Naive thymus-derived CD8-positive, alpha-beta T cell (primary cell): ENCODE measurements around the gene ETV4. TPM values are rescaled to one million over a fixed set of nuclear protein-coding genes. Genes with fewer than 3 reads are reported as not detected.
A peak's percentile ranks its signal among the peaks of the same experiment; 100 is the strongest.
"Not testable (repeated sequence)": the region's sequence is repeated elsewhere in the genome, so short reads cannot be mapped to it uniquely, and the experiment has no call there.

Experiments
- ATAC-seq, 2 donors: fragments of 150-1000 bp; cut with Tn5 transposase in 1 of 2; sonication (Bioruptor Pico), chemical (Tn5 transposase) in 1 of 2; 1 replicate in 1 of 2; 2 replicates in 1 of 2; pipeline ENCODE4 v1.10.0; 2021; ENCODE audit warnings: mild to moderate bottlenecking in 2 of 2, moderate library complexity in 2 of 2
- POLR2A ChIA-PET: fragments of 350-600 bp; sonication (Branson Sonifier 250); formaldehyde crosslinking; loops from one replicate; lab custom pipeline; 2021; ENCODE audit warnings: antibody characterized with exemption; lab: Charles Lee
- DNase-seq, 10 donors: peaks; one replicate each; pipeline versions ENCODE4 v3.0.0 to v3.0.0-alpha.2; 2020 to 2022
- H3K27ac Mint-ChIP-seq, 10 donors: one replicate each; pipeline ENCODE4 v1.8.0; 2020 to 2022; ENCODE audit warnings: mild to moderate bottlenecking in 10 of 10, mixed read lengths in 10 of 10, moderate library complexity in 4 of 10, inconsistent platforms in 1 of 10
- H3K27me3 Mint-ChIP-seq, 5 donors: one replicate each; pipeline ENCODE4 v1.8.0; 2021 to 2022; ENCODE audit warnings: mixed read lengths in 5 of 5
- H3K36me3 Mint-ChIP-seq, 3 donors: one replicate each; pipeline ENCODE4 v1.8.0; 2020 to 2022; ENCODE audit warnings: mixed read lengths in 3 of 3, mild to moderate bottlenecking in 2 of 3, inconsistent platforms in 1 of 3
- H3K4me1 Mint-ChIP-seq, 4 donors: one replicate each; pipeline ENCODE4 v1.8.0; 2021 to 2022; ENCODE audit warnings: mixed read lengths in 4 of 4
- H3K4me3 Mint-ChIP-seq, 10 donors: one replicate each; pipeline ENCODE4 v1.8.0; 2020 to 2022; ENCODE audit warnings: mild to moderate bottlenecking in 10 of 10, mixed read lengths in 10 of 10, moderate library complexity in 6 of 10, inconsistent platforms in 1 of 10
- H3K9me3 Mint-ChIP-seq, 9 donors: one replicate each; pipeline ENCODE4 v1.8.0; 2020 to 2022; ENCODE audit warnings: mixed read lengths in 9 of 9, mild to moderate bottlenecking in 3 of 9, inconsistent platforms in 1 of 9, moderate library complexity in 1 of 9
- polyA plus RNA-seq, 3 donors: library from polyadenylated mRNA; unstranded; fragments of 300-500 nt; fragmentation: Illumina TruSeq; gene quantifications; one replicate each; pipeline ENCODE4 v1.2.3, GENCODE V29; 2021
- total RNA-seq, 8 experiments: library from RNA in 2 of 8; stranded (reverse) in 2 of 8; gene quantifications; one replicate each; pipeline ENCODE4 v1.2.3 and lab custom pipeline; 2021 to 2026

The ETV4 gene
- total and polyA plus RNA-seq, 5 experiments from 2014 or later: 0.09 TPM; not detected in 4

DNA sequence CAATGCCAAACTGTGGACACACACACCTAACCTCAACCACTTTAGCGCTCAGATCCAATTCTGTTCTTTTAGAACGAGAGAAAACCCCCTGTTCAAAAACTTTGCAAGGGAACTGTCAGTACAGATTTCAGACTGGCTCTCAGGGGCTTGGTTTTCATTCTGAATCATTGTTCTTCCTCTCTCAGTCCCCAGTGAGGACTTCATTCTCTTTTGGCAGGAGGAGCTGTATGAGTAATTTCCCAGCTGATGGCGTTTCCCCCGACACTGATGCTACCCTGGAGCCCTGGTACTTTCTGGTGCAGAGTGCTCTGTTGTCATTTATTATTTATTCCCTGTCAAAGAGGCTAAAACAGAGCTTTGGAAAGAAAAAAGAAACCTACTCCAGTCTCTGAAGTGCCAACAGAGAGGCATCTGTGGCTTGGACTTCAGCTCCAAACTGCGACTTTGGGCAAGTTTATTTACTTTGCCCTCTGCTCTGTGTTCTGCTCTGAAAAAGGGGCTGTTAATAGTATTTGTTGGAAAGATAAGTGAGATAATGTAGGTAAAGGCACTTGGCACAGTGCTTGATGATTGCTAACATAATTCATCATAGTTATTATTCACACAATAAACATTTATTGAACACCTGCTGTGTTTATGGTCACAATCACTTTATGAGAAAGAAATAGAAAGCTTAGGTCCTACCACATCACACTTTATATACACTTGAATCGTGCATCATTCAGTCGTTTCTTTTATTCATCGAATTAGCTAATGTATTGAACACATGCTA is 28.3 kb downstream of the ETV4 start:
- H3K9me3 Mint-ChIP-seq: no peaks in the 10 kb centered on the region
- no peaks in the 10 kb centered on the region for H3K27me3 Mint-ChIP-seq
- H3K27ac Mint-ChIP-seq: no peak overlapping the region
- ATAC-seq (no peak), DNase-seq (no peak)
- POLR2A ChIA-PET: interaction anchor here (1.3 kb wide), 1 partner anchor 34 kb away, joined by 3 read pairs; the partner anchor contains the start of gene DHX8
- no peak overlapping the region for H3K4me3 Mint-ChIP-seq
- peaks cover 0 to 5% (median under 1%) of the 10 kb centered on the region in 4 donors for H3K4me1 Mint-ChIP-seq
- peaks cover 13 to 96% (median 39%) of the 10 kb centered on the region in 3 donors for H3K36me3 Mint-ChIP-seq

DNA sequence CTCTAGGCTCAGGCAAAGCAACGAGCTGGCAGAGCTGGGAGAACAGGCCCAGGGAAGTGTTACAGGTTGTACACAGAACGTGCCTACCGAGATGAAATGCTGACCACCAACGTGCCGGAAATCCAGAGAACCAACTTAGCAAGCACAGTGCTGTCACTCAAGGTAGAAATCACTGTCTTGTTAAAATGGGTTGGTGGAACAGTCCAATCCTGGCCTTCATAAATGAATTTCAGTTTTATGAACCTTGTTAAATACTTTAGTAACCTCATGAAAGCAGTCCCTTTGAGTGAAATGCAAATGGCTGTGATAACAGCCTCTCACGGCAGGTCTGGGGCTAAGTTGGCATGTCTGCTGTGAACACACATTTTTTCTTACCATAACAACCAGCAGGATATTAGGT is 29.0 kb downstream of the ETV4 start:
- no peak for ATAC-seq
- Mint-ChIP-seq H3K27ac (no peak overlapping the region), H3K4me1 (peaks cover 0 to 5% (median 2%) of the 10 kb centered on the region in 4 donors), H3K4me3 (no peak overlapping the region), H3K27me3 (no peaks in the 10 kb centered on the region), H3K9me3 (no peaks in the 10 kb centered on the region), H3K36me3 (peaks cover 13 to 96% (median 44%) of the 10 kb centered on the region in 3 donors)
- POLR2A ChIA-PET: no interaction called here
- no peak for DNase-seq

GRCh38 chr17:43515656-43516055 is 30.5 kb downstream of the ETV4 start:
- Mint-ChIP-seq H3K9me3 (no peaks in the 10 kb centered on the region), H3K4me1 (peaks cover 0 to 5% (median 1%) of the 10 kb centered on the region in 4 donors), H3K27ac (no peak overlapping the region), H3K36me3 (peaks cover 11 to 93% (median 37%) of the 10 kb centered on the region in 3 donors), H3K4me3 (no peak overlapping the region), H3K27me3 (no peaks in the 10 kb centered on the region)
- POLR2A ChIA-PET: no interaction called here
- DNase-seq (no peak), ATAC-seq (no peak)

GRCh38 chr17:43511199-43511598 is 34.9 kb downstream of the ETV4 start:
- POLR2A ChIA-PET, H3K4me3 Mint-ChIP-seq, H3K27me3 Mint-ChIP-seq, H3K9me3 Mint-ChIP-seq, DNase-seq, H3K4me1 Mint-ChIP-seq, ATAC-seq: not testable (repeated sequence)
- Mint-ChIP-seq H3K36me3 (peaks cover 4 to 92% (median 32%) of the 10 kb centered on the region in 3 donors), H3K27ac (peak overlapping the region in 1 of 10 donors; percentile 38)

- POLR2A ChIA-PET, H3K27ac Mint-ChIP-seq, H3K4me1 Mint-ChIP-seq, DNase-seq, H3K9me3 Mint-ChIP-seq, ATAC-seq, H3K4me3 Mint-ChIP-seq, H3K27me3 Mint-ChIP-seq: not testable (repeated sequence)
- H3K36me3 Mint-ChIP-seq: peaks cover 4 to 93% (median 36%) of the 10 kb centered on the region in 3 donors
Measured at GRCh38 chr17:43509440-43509839, 36.7 kb downstream of the ETV4 start.

DNA sequence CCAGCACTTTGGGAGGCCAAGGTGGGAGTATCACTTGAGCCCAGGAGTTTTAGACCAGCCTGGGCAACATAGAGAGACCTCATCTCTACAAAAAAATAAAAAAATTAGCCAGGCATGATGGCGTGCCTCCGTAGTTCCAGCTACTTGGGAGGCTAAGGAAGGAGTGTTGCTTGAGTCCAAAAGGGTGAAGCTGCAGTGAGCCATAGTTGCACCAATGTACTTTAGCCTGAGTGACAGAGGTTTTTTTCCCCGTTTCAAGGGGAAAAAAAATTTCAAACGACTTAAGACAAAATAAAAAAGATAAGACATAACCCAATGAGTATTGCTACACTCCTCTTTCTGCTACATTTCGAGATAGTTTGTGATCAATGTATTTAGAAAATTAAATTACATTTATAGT is 55.5 kb downstream of the ETV4 start:
- H3K36me3 Mint-ChIP-seq: peaks cover 8 to 67% (median 30%) of the 10 kb centered on the region in 3 donors

DNA sequence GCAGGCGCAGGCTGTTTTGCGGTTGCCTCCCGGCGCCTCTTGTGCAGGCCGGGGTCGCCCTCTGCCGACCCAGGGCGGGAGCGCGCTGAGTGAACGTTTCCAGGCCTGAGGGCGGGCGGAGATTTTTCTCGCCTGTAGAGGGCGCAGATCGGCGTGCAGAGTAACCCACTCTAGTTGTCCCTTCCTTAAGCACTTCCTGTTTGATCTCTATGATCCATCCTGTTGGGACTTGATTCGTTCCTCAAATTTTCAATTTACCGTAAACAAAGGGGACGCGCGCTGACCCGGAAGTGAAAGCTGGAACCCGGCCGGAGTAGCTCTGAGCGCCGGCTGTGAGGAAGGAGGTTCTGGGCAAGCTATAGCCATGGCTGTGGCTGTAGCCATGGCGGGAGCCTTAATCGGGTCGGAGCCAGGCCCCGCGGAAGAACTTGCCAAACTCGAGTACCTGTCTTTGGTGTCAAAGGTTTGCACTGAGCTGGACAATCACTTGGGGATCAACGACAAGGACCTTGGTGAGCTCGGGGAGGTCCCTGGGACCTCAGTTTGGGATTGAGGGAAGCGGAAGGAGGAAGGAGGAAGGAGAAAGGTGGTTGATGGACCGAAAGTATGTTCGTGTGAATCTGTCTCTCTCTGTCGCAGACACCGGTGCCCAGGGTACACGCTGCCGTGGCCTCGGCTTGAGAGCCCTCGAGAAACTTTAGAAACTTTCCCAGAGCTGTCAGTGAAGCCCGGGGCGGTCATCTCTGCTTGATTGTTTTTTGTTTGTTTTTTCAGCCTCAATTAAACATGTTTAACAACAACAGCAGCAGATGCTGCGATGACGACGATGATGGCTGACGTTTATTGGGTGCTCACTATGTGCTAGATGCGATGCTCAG is 62.2 kb downstream of the ETV4 start, which contains the start of gene DHX8:
TSS of gene DHX8 (plus strand) at position 302 of the 878 bp plus-strand sequence. CDS start at position 365, 63 bp downstream.
- ATAC-seq: peak; percentile 94 to 96
- H3K9me3 Mint-ChIP-seq: no peaks in the 10 kb centered on the region
- H3K27me3 Mint-ChIP-seq: no peaks in the 10 kb centered on the region
- peak within 1 kb of the TSS; percentile 97 to 100 (median 100) for H3K27ac Mint-ChIP-seq
- POLR2A ChIA-PET: interaction anchor here (0.6 to 5.8 kb wide), 22 partner anchors 15 to 1795 kb away, joined by 3 to 91 read pairs (median 4); partner anchors contain the start of genes ARL4D, BECN1, EIF1 and NBR1
- H3K36me3 Mint-ChIP-seq: peaks cover 0 to 6% (median 2%) of the 10 kb centered on the region in 3 donors
- H3K4me3 Mint-ChIP-seq: peak within 1 kb of the TSS; percentile 95 to 100 (median 100)
- H3K4me1 Mint-ChIP-seq: peaks cover 10 to 49% (median 36%) of the 10 kb centered on the region in 4 donors
- DNase-seq: peak; percentile 96 to 99 (median 98)

More for the DNA sequence above, 55.5 kb downstream of the ETV4 start:
- POLR2A ChIA-PET: no interaction called here
- DNase-seq (no peak), ATAC-seq (no peak)
- Mint-ChIP-seq H3K4me1 (peaks cover 5 to 28% (median 18%) of the 10 kb centered on the region in 4 donors), H3K27ac (no peak overlapping the region), H3K9me3 (no peaks in the 10 kb centered on the region), H3K27me3 (no peaks in the 10 kb centered on the region), H3K4me3 (no peak overlapping the region)

DNA sequence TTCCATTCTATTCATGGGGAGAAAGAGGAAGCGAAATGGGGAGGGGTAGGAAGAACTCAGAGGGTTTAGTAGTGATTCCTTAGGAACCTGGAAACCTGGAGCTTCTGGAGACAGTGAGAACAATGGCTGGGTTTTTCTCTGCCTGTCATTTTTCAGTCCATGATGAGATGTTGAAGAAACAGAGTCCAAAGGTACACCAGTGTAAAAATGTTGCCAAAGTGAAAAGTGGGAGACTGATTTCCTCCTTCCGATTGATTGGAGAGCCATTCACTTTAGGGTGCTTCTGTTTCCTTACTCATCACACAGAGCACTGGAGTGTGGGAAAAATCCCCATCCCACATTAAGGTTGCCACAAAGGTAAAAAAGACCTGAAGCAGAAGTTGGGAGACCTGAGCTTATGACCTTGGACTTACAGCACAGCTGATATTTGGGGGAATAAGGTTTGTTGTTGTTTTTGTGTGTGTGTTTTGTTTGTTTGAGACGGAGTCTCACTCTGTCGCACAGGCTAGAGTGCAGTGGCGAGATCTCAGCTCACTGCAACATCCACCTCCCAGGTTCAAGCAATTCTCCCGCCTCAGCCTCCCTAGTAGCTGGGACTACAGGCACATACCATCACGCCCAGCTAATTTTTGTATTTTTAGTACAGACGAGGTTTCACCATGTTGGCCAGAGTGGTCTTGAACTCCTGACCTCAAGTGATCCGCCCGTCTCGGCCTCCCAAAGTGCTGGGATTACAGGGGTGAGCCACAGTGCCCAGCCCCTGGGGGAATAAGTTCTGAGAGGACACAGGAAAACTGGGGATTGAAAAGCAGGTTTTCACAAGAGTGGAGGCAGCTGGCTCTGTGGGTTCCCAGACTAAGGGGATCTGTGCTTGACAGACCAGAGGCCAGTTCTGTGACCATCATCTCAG is 63.8 kb downstream of the ETV4 start:
- ATAC-seq: no peak
- H3K4me3 Mint-ChIP-seq: no peak overlapping the region
- peak overlapping the region in 3 of 10 donors; percentile 3 to 43 (median 29) for H3K27ac Mint-ChIP-seq
- H3K36me3 Mint-ChIP-seq: peaks cover 0 to 6% (median 0%) of the 10 kb centered on the region in 3 donors
- no peaks in the 10 kb centered on the region for H3K9me3 Mint-ChIP-seq
- no peak for DNase-seq
- H3K27me3 Mint-ChIP-seq: no peaks in the 10 kb centered on the region
- H3K4me1 Mint-ChIP-seq: peaks cover 9 to 39% (median 28%) of the 10 kb centered on the region in 4 donors
- POLR2A ChIA-PET: interaction anchor here (0.6 to 5.8 kb wide), 8 partner anchors 61 to 166 kb away, joined by 3 to 91 read pairs (median 32); partner anchors contain the start of gene ARL4D

GRCh38 chr17:43479948-43480347 is 66.2 kb downstream of the ETV4 start:
- no peak for ATAC-seq
- Mint-ChIP-seq H3K4me1 (peaks cover 6 to 19% (median 14%) of the 10 kb centered on the region in 4 donors), H3K27ac (no peak overlapping the region), H3K4me3 (no peak overlapping the region), H3K36me3 (peaks cover 0 to 6% (median 0%) of the 10 kb centered on the region in 3 donors), H3K9me3 (no peaks in the 10 kb centered on the region), H3K27me3 (peaks cover 0 to 3% (median 1%) of the 10 kb centered on the region in 5 donors)
- POLR2A ChIA-PET: interaction anchor here (0.5 to 0.6 kb wide), 2 partner anchors 22 to 164 kb away, joined by 3 read pairs; no protein-coding TSS in a partner anchor
- no peak for DNase-seq
